HFF-Myc (cell line): ENCODE results near the gene MXRA7.

Experiments
- DNase-seq: peaks from one replicate; pipeline ENCODE4 v3.0.0-alpha.2; 2011; ENCODE audit warnings: low read depth; ENCODE audit errors: extremely low read depth
- H3K4me3 ChIP-seq: replicated peaks from 2 replicates; pipeline ENCODE4 v1.5.1; 2011; ENCODE audit warnings: low read depth, mild to moderate bottlenecking, control low read depth, low read length
- TF ChIP-seq, protein P1 (sequence below): IDR thresholded peaks from 2 replicates; pipeline ENCODE4 v1.5.1; 2012; ENCODE audit warnings: mild to moderate bottlenecking, low read depth, low read length, control low read depth; ENCODE audit errors: missing control alignments

Gene MXRA7

GRCh38 chr17:76738468-76738850 is 27.7 kb upstream of the MXRA7 start:
- TF ChIP-seq, protein P1, sequence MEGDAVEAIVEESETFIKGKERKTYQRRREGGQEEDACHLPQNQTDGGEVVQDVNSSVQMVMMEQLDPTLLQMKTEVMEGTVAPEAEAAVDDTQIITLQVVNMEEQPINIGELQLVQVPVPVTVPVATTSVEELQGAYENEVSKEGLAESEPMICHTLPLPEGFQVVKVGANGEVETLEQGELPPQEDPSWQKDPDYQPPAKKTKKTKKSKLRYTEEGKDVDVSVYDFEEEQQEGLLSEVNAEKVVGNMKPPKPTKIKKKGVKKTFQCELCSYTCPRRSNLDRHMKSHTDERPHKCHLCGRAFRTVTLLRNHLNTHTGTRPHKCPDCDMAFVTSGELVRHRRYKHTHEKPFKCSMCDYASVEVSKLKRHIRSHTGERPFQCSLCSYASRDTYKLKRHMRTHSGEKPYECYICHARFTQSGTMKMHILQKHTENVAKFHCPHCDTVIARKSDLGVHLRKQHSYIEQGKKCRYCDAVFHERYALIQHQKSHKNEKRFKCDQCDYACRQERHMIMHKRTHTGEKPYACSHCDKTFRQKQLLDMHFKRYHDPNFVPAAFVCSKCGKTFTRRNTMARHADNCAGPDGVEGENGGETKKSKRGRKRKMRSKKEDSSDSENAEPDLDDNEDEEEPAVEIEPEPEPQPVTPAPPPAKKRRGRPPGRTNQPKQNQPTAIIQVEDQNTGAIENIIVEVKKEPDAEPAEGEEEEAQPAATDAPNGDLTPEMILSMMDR: no peak
- no peak for DNase-seq
- H3K4me3 ChIP-seq: peak overlapping the region; percentile 97

- peak; percentile 74 for DNase-seq
- TF ChIP-seq, protein P1: no peak
- peak within 1 kb of the TSS; percentile 97 for H3K4me3 ChIP-seq
These were observed 27.1 kb upstream of the MXRA7 start, which contains the start of gene MFSD11 for GRCh38 chr17:76737676-76738467. Gene MFSD11, plus strand, starts transcription at chr17:76738119. Its CDS starts 234 bp downstream, at chr17:76738353.

DNA sequence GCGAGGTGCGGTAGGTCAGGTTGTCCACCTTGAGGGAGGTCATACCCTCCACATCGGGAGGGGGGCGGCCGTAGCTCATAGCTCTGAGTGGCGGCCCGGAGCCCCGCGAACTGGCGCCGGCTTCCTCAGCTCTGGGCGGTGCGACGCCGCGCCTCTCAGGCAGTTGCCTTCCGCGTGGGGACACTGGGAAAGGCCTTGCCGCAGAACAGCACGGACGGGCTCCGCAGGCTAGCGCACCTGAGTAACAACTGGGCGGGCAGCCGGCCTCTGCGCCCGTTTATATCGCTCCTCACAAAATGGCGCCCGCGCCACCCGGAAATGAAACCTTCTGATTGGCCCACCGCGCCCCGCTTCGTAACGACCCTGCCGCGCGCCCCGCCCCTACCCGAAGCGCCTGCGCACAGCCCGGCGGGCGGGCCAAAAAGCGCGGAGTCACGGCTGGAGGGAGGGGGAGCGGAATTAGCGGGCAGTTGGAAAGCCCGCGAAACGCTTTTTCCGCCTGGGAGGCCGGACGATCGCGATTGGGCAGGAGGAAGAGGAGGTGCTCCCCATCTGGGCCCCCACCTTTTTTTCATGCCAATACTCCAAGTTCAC is 26.4 kb upstream of the MXRA7 start, which contains the start of gene SRSF2:
Gene SRSF2, minus strand, starts transcription at position 250 of the 594 bp plus-strand sequence. Its CDS starts 171 bp downstream, at position 79.
- TF ChIP-seq, protein P1: no peak
- peak within 1 kb of the TSS; percentile 97 for H3K4me3 ChIP-seq
- DNase-seq: peak; percentile 92

- TF ChIP-seq, protein P1: no peak
- DNase-seq: no peak
- H3K4me3 ChIP-seq: peak overlapping the region; percentile 97
These were observed 25.8 kb upstream of the MXRA7 start for GRCh38 chr17:76736349-76737081.

GRCh38 chr17:76735586-76736348 is 25.0 kb upstream of the MXRA7 start:
- peak overlapping the region; percentile 97 for H3K4me3 ChIP-seq
- TF ChIP-seq, protein P1: no peak
- no peak for DNase-seq

DNA sequence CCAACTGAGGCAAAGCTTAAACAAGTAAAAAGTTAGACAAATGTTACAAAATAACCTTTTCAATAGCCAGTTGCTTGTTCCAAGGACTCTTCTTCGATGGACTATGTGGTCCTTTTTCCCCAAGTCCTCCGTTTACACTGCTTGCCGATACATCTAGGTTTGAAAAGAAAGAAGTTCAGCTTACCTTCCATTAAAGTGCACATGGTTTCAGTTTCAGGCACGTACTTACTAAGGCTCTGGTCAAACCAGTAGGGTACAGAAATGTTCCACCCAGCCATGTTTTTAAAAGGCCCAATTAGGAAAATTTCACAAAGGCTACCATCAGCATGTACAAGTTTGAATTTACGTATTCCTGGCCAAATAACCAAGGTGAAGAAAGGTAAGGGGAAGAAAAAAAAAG is 24.2 kb upstream of the MXRA7 start:
- DNase-seq: no peak
- TF ChIP-seq, protein P1: no peak
- H3K4me3 ChIP-seq: peak overlapping the region; percentile 97
